Mesothelial cell of epicardium (in vitro differentiated cells): ENCODE measurements around the gene AKNA. TPM values are rescaled to one million over a fixed set of nuclear protein-coding genes. Genes with fewer than 3 reads are reported as not detected.

Experiments used
- DNase-seq, 2 experiments: peaks; one replicate each; pipeline ENCODE4 v3.0.0; 2021; ENCODE audit warnings: low spot score in 2 of 2; ENCODE audit not compliant: unreplicated experiment in 2 of 2
- H3K27ac Mint-ChIP-seq: 2 replicates; pipeline ENCODE4 v1.8.0; 2021; ENCODE audit warnings: mixed read lengths
- H3K27me3 Mint-ChIP-seq: 2 replicates; pipeline ENCODE4 v1.8.0; 2021; ENCODE audit warnings: low read depth, mixed read lengths
- H3K36me3 Mint-ChIP-seq: 2 replicates; pipeline ENCODE4 v1.8.0; 2021; ENCODE audit warnings: mixed read lengths
- H3K4me1 Mint-ChIP-seq: 2 replicates; pipeline ENCODE4 v1.8.0; 2021; ENCODE audit warnings: mixed read lengths
- H3K4me3 Mint-ChIP-seq: 2 replicates; pipeline ENCODE4 v1.8.0; 2021; ENCODE audit warnings: mild to moderate bottlenecking, moderate library complexity, mixed read lengths
- H3K9me3 Mint-ChIP-seq: 2 replicates; pipeline ENCODE4 v1.8.0; 2021; ENCODE audit warnings: mixed read lengths
- CTCF ChIP-seq: fragments of 200-600 bp; sonication (generic); IDR thresholded peaks from one replicate; pipeline ENCODE4 v1.5.0; 2021; ENCODE audit warnings: antibody characterized with exemption; ENCODE audit not compliant: unreplicated experiment
- total RNA-seq: library from RNA; stranded (reverse); gene quantifications from 3 replicates; pipeline ENCODE4 v1.2.1, GENCODE V29; 2021

AKNA gene
- total RNA-seq, 1 donor from 2014 or later, result 23.1 TPM

GRCh38 chr9:114307899-114308267 lies 79.9 kb downstream of the AKNA start:
- H3K4me3 Mint-ChIP-seq, result no peak overlapping the region
- no peak overlapping the region for H3K27ac Mint-ChIP-seq
- H3K27me3 Mint-ChIP-seq, result no peaks in the 10 kb centered on the region
- no peak for TF ChIP-seq CTCF
- no peaks in the 10 kb centered on the region for H3K9me3 Mint-ChIP-seq
- DNase-seq, result no peak
- peaks cover 31% of the 10 kb centered on the region for H3K36me3 Mint-ChIP-seq
- H3K4me1 Mint-ChIP-seq, result peaks cover 4% of the 10 kb centered on the region

GRCh38 chr9:114304416-114305188 lies 83.2 kb downstream of the AKNA start:
- Mint-ChIP-seq H3K27me3 (no peaks in the 10 kb centered on the region), H3K4me3 (no peak overlapping the region), H3K4me1 (peaks cover 4% of the 10 kb centered on the region), H3K9me3 (no peaks in the 10 kb centered on the region), H3K27ac (no peak overlapping the region), H3K36me3 (peaks cover 23% of the 10 kb centered on the region)
- no peak for TF ChIP-seq CTCF
- DNase-seq, result peak in 1 of 2 experiments; percentile 28

- Mint-ChIP-seq H3K4me1 (peaks cover 4% of the 10 kb centered on the region), H3K27ac (no peak overlapping the region), H3K27me3 (no peaks in the 10 kb centered on the region), H3K9me3 (no peaks in the 10 kb centered on the region), H3K4me3 (no peak overlapping the region), H3K36me3 (peaks cover 21% of the 10 kb centered on the region)
- DNase-seq, result peak in 1 of 2 experiments; percentile 17
- no peak for TF ChIP-seq CTCF
These were observed 83.8 kb downstream of the AKNA start for GRCh38 chr9:114303977-114304376.

- Mint-ChIP-seq H3K27ac (no peak overlapping the region), H3K36me3 (peaks cover 24% of the 10 kb centered on the region), H3K27me3 (no peaks in the 10 kb centered on the region), H3K4me3 (no peak overlapping the region), H3K4me1 (peaks cover 4% of the 10 kb centered on the region), H3K9me3 (no peaks in the 10 kb centered on the region)
- TF ChIP-seq CTCF, result no peak
- DNase-seq, result no peak
These were observed 84.2 kb downstream of the AKNA start for GRCh38 chr9:114303571-114303970.

GRCh38 chr9:114302727-114303126 lies 85.1 kb downstream of the AKNA start:
- peaks cover 32% of the 10 kb centered on the region for H3K36me3 Mint-ChIP-seq
- H3K4me1 Mint-ChIP-seq, result peaks cover 4% of the 10 kb centered on the region
- no peak overlapping the region for H3K27ac Mint-ChIP-seq
- no peak for DNase-seq
- TF ChIP-seq CTCF, result no peak
- no peak overlapping the region for H3K4me3 Mint-ChIP-seq
- H3K27me3 Mint-ChIP-seq, result no peaks in the 10 kb centered on the region
- no peaks in the 10 kb centered on the region for H3K9me3 Mint-ChIP-seq
